NCI-H446 (cell line): ENCODE data around the gene SBF2.
A peak's percentile ranks its signal among the peaks of the same experiment; 100 is the strongest.
"Not testable (repeated sequence)": the region's sequence is repeated elsewhere in the genome, so short reads cannot be mapped to it uniquely, and the experiment has no call there.

Experiments used
- DNase-seq, 2 experiments: peaks; one replicate each; lab custom pipeline; 2025; lab: John Stamatoyannopoulos, UW

Gene SBF2

DNA sequence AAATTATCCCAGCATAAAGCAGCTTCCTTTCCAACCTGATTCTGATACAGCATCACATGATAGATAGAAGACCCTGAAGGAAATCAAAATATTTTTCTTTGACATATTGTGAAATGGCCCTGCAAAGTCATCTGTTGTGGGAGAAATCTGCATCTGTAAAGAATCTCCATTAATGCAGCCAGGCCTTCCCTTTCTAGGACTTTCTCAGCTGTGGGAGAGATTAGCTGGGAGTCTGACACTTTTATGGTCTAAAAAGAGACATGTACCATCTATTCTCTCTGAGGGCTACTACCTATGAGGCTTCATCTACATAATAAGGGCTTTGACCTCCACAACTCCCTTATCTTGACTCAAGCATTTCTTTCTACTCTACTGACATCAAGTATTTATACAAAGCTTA lies 392.1 kb downstream of the SBF2 start:
- no peak for DNase-seq

DNA sequence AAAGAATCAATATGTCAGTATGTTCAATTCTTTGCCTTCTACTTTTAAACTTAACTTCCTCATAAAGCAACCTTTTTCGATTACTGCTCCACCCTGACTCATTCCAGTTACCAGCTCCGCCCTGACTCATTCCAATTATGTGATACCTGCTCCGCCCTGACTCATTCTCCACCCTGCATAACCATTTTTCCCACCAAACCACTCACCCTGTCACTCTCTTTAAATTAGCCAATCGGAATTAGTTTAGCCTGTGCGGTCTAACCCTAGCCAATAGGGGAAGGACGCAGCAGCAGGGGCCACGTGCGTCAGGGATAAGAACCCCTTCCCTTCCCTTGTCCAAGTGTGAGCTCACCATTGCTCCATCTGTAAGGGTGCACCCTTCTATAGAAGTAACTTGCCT lies 393.8 kb downstream of the SBF2 start:
- DNase-seq, result not testable (repeated sequence)

DNA sequence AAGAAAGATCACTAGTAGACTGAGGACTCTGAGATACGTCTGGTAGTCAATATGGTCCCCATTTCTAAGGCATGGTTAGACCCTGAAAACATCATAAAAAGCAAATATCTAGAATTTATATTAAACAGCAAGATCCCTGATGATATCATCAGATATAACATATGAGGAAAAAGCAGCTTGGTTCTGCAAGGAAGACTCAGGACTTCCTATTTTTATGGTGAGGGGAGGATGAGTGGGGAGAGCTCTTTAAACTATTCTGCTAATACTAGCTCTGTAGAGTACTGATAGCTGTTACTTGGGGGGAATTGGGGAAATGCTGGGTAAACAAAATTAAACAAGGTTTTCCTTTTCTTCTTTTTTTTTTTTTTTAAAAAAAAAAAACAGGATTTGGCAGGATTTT lies 394.3 kb downstream of the SBF2 start:
- no peak for DNase-seq

GRCh38 chr11:9896902-9897301 lies 397.1 kb downstream of the SBF2 start:
- no peak for DNase-seq

GRCh38 chr11:9895006-9895405 lies 399.0 kb downstream of the SBF2 start:
- no peak for DNase-seq

DNA sequence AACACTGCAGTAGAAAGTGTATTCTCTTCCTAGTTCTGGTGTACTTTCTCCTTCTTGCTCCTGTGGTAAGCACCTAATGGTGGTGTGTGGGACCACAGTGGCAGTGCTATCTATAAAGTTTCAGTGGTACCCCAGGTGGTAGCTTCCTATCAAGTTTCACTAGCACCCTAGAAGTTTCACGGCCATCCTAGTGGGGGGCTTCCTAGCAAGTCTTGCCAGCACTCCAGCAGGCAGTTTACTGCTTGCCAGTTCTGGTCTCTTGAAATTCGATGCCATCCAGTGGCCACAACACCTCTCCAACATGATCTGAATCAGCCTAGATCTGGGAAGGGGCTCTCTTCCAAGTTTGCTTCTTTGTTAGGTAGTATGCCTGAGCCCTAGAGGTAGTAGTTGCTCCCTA lies 400.5 kb downstream of the SBF2 start:
- DNase-seq, result no peak

- DNase-seq, result no peak
Observed at GRCh38 chr11:9888938-9889337, 405.1 kb downstream of the SBF2 start.

GRCh38 chr11:9887472-9887871 lies 406.5 kb downstream of the SBF2 start:
- no peak for DNase-seq

DNA sequence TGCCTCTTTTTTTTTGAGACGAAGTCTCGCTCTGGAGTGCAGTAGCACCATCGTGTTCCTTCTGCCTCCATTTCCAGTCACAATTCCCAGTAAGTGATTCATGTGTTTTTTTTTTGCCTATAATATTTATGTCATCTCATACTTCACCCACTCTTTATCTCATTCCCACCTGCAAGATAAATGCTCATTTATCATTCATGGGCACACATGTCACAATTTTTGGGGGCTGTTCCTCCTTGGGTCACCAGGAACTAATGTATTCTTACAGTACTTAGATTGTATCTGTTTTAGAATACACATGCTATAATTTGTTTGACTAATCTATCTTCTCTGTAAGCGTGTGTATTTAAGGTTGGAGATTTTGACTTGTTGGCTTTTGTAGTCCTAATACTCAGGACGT lies 407.4 kb downstream of the SBF2 start:
- DNase-seq, result no peak

DNA sequence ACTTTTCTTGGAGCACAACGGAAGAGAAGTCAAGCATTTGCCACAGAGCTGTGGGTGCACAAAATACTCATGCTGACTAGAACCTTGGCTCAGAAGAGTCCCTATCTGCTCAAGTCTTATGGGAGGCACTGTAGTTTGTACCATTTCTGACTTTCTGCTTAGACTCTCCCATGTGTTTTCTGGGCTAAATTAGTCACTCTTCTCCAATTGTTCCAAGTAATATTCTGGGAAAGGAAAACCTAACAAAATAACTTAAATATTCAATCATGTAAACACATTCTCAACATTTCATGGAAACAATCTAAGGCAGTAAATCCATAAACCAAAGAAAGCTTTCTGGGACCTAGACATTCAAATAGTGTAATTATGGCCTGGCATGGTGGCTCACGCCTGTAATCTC lies 409.4 kb downstream of the SBF2 start:
- no peak for DNase-seq

DNA sequence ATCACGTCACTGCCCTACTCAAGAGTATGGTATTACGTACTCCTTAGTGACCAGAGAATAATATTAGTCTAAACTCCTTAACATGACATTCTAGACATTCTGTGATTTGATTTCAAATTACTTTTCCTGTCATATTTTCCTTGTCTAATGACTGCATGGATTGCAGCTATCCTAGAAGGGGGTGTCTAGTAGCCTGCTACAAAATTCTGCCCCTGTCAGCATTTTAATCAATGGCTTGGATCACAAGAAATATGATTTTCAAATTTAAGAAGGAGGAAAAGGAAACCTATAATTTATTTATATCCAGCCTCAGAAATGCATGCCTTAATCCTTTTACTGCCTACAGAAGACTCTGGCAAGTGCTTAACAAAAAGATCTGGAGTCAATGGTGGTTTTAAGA lies 413.4 kb downstream of the SBF2 start:
- DNase-seq, result no peak

- DNase-seq, result no peak
Observed at GRCh38 chr11:9878936-9879335, 415.1 kb downstream of the SBF2 start.

GRCh38 chr11:9876331-9876730 lies 417.7 kb downstream of the SBF2 start:
- no peak for DNase-seq

DNA sequence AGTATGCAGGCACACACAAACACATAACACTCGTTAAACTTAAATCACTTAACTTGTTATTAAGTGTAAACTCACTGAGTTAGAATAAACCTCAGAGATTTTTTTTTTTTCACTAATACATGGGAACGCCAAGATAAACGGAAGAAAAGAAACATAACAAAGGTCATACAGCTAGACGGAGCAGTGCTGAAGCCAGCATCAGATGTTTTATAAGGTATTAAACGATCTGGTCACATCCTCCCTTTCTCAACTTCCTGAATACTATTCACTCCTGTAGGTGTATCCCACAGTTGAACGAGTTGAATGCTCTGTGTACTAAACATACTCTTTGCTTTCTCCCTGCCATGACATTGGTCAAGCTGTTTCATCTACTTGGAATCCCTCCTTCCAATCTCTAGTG lies 418.2 kb downstream of the SBF2 start:
- DNase-seq, result no peak

DNA sequence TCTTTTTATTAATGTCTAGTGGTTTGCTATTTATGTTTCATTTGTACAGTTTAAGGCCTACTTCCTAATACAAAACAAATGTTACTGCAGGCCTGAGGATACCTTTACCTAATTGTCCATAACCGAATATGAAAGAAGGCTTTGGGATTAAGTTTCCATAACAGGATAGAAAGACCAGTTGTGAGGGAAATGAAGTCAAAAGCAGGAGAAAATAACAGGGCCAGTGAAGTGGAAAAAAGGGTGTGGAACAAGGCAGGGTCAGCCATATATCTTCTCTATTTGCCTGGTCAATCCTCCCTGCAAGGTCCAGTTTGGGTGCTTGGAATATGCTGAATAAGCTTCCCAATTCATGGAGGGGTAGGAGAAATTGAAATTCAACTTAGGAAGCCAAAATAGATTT lies 418.6 kb downstream of the SBF2 start:
- DNase-seq, result no peak

GRCh38 chr11:9874466-9874865 lies 419.6 kb downstream of the SBF2 start:
- DNase-seq, result no peak

DNA sequence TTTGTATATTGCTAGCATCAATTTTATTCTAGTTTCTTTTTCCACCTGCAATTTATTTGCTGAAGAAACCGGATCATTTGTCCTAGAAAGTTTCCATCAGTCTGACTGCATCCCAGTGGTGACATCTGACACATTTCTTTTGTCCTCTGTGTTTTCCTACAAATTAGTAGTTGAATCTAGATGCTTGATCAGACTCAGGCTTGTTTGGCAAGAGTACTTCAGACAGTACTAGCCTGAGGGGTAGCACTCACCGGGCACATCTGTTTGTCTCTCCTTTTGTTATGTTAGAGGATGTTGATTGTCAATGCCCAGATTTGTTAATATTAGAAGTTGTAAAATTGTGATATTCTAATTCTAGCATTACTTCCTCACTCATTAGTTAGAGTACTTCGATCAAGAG lies 425.4 kb downstream of the SBF2 start:
- DNase-seq, result no peak

DNA sequence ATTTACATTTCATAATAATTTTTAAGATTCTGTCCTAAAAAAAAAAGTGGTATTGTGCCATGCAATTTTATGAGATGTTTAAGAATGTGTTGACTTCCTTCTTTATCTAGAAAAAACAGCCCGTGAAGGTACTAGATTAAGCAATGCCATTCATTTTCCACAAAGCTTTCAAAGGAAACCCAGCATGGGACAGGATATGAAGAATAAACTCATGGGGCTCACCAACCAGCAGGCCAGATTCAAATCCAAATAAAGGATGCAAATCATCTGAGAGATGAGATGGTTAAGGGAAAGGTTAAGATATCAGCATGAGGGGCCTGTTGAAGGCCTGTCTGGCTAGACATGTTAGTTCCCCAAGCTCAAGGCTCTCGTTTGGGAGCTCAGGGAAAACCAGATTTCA lies 431.0 kb downstream of the SBF2 start:
- no peak for DNase-seq

DNA sequence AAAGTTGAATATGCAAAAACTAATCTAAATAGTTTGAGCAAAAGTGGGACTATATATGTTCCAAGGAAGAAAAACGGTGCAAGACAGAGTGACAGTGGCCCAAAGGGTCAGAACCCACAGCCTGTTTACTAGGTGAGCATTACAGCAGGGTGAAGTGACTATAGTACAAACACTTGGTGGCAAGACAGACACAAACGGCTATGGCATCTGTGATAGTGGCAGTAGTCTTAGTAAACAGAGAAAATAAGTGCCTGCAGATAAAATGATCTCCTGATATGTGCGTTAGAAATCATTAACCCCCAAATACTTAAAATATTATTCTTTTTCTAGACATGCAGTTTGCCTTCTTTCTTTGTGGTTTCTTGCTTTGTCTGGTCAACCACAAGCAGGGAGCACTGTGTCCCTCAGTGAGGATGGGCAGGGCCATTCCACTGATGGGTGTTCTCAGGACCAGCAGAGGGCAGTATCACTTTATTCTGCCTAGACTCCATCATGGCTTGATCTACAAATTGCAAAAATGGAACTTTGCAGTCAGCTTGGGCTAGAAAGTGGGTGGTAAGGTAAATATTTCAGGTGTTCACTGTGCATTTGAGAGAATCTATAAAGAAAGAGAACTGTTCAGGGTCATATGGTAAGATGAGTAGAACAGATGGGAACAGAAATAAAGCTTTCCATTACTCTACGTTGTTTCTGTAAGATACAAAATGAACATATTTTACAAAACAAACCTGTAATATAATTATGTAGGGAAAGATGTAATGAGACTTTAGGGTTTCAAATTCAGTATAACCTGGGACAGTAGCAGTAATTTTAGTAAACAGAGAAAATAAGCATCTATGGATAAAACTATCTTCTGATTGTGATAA lies 431.9 kb downstream of the SBF2 start:
- peak; percentile 76 to 81 for DNase-seq

DNA sequence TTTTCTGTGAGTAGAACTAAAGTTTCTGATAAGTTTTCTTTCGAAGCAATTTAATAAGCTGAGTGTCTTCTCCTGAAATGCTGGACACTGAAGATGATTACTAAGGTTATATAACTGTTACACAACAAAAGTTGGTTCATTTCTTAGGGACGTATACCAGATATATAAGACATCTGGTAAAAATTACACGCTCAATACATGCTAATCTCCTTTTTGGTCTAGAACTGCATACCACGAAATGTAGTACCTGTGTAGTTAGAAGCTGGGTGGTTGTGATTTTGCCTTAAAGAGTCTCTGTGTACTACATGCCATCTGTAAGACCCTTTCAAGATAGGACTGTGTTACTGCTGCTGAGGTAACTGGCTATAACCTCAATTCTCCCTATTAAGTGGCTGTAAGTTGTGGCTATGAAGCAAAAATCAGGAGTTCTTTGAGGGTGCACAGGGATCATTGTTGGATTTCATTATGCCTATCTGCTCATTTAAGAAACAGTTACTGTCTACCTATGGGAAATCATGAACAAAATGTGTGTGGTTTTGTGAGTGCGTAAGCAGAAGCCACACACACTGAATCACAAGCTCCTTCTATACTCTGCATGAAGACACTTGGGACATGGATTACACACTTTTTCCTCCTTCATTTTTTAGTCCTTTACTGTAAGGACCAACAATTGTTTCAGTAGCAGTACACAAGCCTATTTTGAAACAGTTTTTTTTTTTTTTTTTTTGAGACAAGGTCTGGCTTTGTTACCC lies 434.3 kb downstream of the SBF2 start:
- no peak for DNase-seq

DNA sequence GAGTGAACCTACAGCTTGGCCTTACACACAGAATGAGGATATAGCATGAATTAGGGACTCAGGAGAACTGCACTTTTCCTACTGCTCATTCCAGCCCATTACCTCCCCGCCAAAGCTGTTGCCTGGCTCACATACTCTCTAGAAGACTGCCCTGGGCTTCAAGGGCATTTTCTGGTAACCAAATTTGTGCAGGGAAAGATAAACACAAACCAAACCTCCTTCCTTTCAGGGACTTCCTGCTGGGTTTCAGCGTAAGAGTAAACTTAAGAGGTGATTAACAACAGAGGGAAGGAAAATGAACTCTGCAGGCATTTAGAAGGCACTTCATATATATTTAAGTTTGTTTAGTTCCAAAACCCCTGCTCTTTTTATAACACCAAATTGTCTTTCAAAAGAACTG lies 435.2 kb downstream of the SBF2 start:
- no peak for DNase-seq

- DNase-seq, result no peak
Observed at GRCh38 chr11:9858218-9858617, 435.8 kb downstream of the SBF2 start.

DNA sequence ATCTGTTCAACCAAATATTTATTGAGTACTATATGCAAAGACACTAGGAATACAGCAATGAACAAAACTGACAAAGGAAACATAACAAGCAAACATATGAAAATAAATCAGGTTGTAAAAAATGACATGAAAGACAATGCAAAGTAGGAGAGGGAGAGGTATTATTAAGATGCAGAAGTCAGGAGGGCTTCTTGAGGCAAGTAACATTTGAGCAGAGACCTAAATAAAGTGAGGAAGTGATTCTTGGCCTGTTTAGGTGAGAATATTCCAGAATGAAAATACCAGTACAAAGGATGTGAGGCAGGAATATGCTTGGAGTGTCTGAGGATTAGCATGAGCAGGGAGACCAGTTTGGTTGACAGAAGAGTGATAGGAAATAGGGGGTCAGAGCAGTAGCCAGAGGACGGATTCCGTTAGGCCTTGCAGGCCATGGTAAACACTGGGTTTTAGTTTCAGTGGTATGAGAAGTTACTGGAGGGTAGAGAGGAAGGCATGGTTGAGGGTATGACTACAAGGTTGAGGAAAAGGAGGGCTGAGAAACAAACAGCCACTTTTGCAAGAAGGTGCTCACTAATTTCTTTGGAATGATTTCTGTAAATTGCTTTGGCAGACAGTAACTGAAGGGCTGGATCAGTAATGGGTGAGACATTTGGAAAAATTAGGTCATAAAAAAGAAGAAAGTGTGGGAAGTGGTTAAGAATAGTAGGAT lies 438.3 kb downstream of the SBF2 start:
- DNase-seq, result no peak
